SU-DHL-6 (cell line): ENCODE results near the gene POMGNT2.

Experiments used
- H2AFZ ChIP-seq: fragments of 200-600 bp; sonication (generic); 2 replicates; pipeline ENCODE4 v1.6.1; 2014; ENCODE audit warnings: low read depth, mild to moderate bottlenecking, moderate library complexity, mixed read lengths, antibody characterized with exemption, low read length; ENCODE audit not compliant: severe bottlenecking
- H3F3A ChIP-seq: fragments of 200-600 bp; shearing (Covaris generic); 2 replicates; pipeline ENCODE4 v1.6.0; 2016; ENCODE audit warnings: antibody characterized with exemption, mild to moderate bottlenecking; ENCODE audit not compliant: insufficient read depth
- H3K27ac ChIP-seq: fragments of 200-600 bp; sonication (generic); 2 replicates; pipeline ENCODE4 v1.5.1; 2016; ENCODE audit warnings: low read depth, mild to moderate bottlenecking, low read length, moderate library complexity, mixed read lengths
- H3K27me3 ChIP-seq: fragments of 200-600 bp; sonication (generic), shearing (Covaris generic); 2 replicates; pipeline ENCODE4 v1.6.0; 2014; ENCODE audit warnings: mild to moderate bottlenecking, low read length
- H3K36me3 ChIP-seq: fragments of 200-600 bp; sonication (generic); 2 replicates; pipeline ENCODE4 v1.6.1; 2014; ENCODE audit warnings: mild to moderate bottlenecking, low read length, mixed read lengths
- H3K4me2 ChIP-seq: fragments of 300-600, 200-600 bp; shearing (Covaris generic), sonication (generic); 2 replicates; pipeline ENCODE4 v1.6.0; 2014; ENCODE audit warnings: low read length, low read depth, mild to moderate bottlenecking; ENCODE audit not compliant: poor library complexity, severe bottlenecking
- H3K4me3 ChIP-seq: fragments of 200-600 bp; sonication (generic); 2 replicates; pipeline ENCODE4 v1.5.1; 2014; ENCODE audit warnings: antibody characterized with exemption, low read length, mild to moderate bottlenecking, mixed read lengths; ENCODE audit not compliant: insufficient read depth, poor library complexity, severe bottlenecking
- H3K79me2 ChIP-seq: fragments of 200-600 bp; sonication (generic); 2 replicates; pipeline ENCODE4 v1.6.1; 2014; ENCODE audit warnings: mild to moderate bottlenecking, low read length, moderate library complexity; ENCODE audit not compliant: insufficient read depth
- H3K9ac ChIP-seq: fragments of 200-600 bp; sonication (generic); 2 replicates; pipeline ENCODE4 v1.7.0; 2014; ENCODE audit warnings: mild to moderate bottlenecking, low read length
- H3K9me2 ChIP-seq: fragments of 200-600 bp; sonication (generic); replicated peaks from 2 replicates; pipeline ENCODE4 v1.6.1; 2014; ENCODE audit warnings: low read length; ENCODE audit not compliant: insufficient read depth
- H3K9me3 ChIP-seq: fragments of 200-600 bp; sonication (generic); 2 replicates; pipeline ENCODE4 v1.6.1; 2014; ENCODE audit warnings: low read length, mixed read lengths; ENCODE audit not compliant: insufficient read depth
- H4K20me1 ChIP-seq: fragments of 200-600 bp; sonication (generic); 2 replicates; pipeline ENCODE4 v1.6.1; 2014; ENCODE audit warnings: low read depth, mild to moderate bottlenecking, antibody characterized with exemption, low read length, moderate library complexity, mixed read lengths
- CTCF ChIP-seq: fragments of 200-600 bp; sonication (generic); IDR thresholded peaks from one replicate; pipeline ENCODE4 v1.5.1; 2017; ENCODE audit warnings: antibody characterized with exemption, mild to moderate bottlenecking, low read length, moderate library complexity; ENCODE audit not compliant: insufficient read depth, poor library complexity, severe bottlenecking
- EZH2phosphoT487 ChIP-seq: fragments of 200-600 bp; sonication (generic), shearing (Covaris generic); conservative IDR thresholded peaks from 2 replicates; pipeline ENCODE4 v1.6.1; 2018; ENCODE audit warnings: mild to moderate bottlenecking, antibody characterized with exemption, low read length, moderate library complexity, mixed read lengths

Gene POMGNT2

GRCh38 chr3:43036621-43037423 is 69.1 kb downstream of the POMGNT2 start:
- Histone ChIP-seq H3F3A (no peaks in the 10 kb centered on the region), H3K9me3 (no peaks in the 10 kb centered on the region), H3K4me2 (no peak overlapping the region), H3K79me2 (no peaks in the 10 kb centered on the region), H3K9ac (no peak overlapping the region), H3K9me2 (no peaks in the 10 kb centered on the region), H3K36me3 (no peaks in the 10 kb centered on the region), H3K27ac (no peak overlapping the region), H4K20me1 (no peaks in the 10 kb centered on the region), H3K4me3 (no peak overlapping the region), H3K27me3 (no peaks in the 10 kb centered on the region), H2AFZ (no peak overlapping the region)
- TF ChIP-seq CTCF (no peak), EZH2phosphoT487 (no peak)

GRCh38 chr3:43035801-43036365 is 70.0 kb downstream of the POMGNT2 start:
- Histone ChIP-seq H3K9me2 (no peaks in the 10 kb centered on the region), H3K27ac (no peak overlapping the region), H3K4me3 (no peak overlapping the region), H3K79me2 (no peaks in the 10 kb centered on the region), H3K9me3 (no peaks in the 10 kb centered on the region), H3K9ac (no peak overlapping the region), H3F3A (no peaks in the 10 kb centered on the region), H3K4me2 (no peak overlapping the region), H3K27me3 (no peaks in the 10 kb centered on the region), H4K20me1 (no peaks in the 10 kb centered on the region), H3K36me3 (no peaks in the 10 kb centered on the region), H2AFZ (no peak overlapping the region)
- TF ChIP-seq EZH2phosphoT487 (no peak), CTCF (no peak)

- Histone ChIP-seq H3K27ac (no peak overlapping the region), H3K4me3 (no peak overlapping the region), H3K27me3 (no peaks in the 10 kb centered on the region), H3K36me3 (no peaks in the 10 kb centered on the region), H3K9me3 (no peaks in the 10 kb centered on the region), H4K20me1 (no peaks in the 10 kb centered on the region), H3K4me2 (no peak overlapping the region), H3K79me2 (no peaks in the 10 kb centered on the region), H3F3A (no peaks in the 10 kb centered on the region), H3K9me2 (no peaks in the 10 kb centered on the region), H2AFZ (no peak overlapping the region), H3K9ac (no peak overlapping the region)
- TF ChIP-seq CTCF (no peak), EZH2phosphoT487 (no peak)
Observed at GRCh38 chr3:43034911-43035310, 71.0 kb downstream of the POMGNT2 start.
